Thymus (tissue), 11 donors: ENCODE results near the gene OR5AU1. TPM values are rescaled to one million over a fixed set of nuclear protein-coding genes. Genes with fewer than 3 reads are reported as not detected.
"Not testable (repeated sequence)": the region's sequence is repeated elsewhere in the genome, so short reads cannot be mapped to it uniquely, and the experiment has no call there.

Experiments used
- DNase-seq, 9 donors: peaks; one replicate each; pipeline ENCODE4 v3.0.0-alpha.2; 2013; ENCODE audit warnings: low spot score in 9 of 9, low read depth in 6 of 9, missing footprints in 1 of 9
- H3K27ac ChIP-seq, 2 donors: one replicate each; pipeline ENCODE4 v1.5.1; 2013; ENCODE audit warnings: control low read depth in 1 of 2, low read depth in 1 of 2, low read length in 1 of 2, mild to moderate bottlenecking in 1 of 2, moderate library complexity in 1 of 2
- H3K27me3 ChIP-seq, 2 donors: one replicate each; pipeline ENCODE4 v1.5.1; 2013; ENCODE audit warnings: low read length in 1 of 2; ENCODE audit not compliant: control insufficient read depth in 2 of 2, insufficient read depth in 1 of 2
- H3K36me3 ChIP-seq, 2 donors: one replicate each; pipeline ENCODE4 v1.5.1; 2013; ENCODE audit warnings: low read length in 1 of 2, mild to moderate bottlenecking in 1 of 2, moderate library complexity in 1 of 2; ENCODE audit not compliant: control insufficient read depth in 2 of 2, insufficient read depth in 2 of 2
- H3K4me1 ChIP-seq, 2 donors: one replicate each; pipeline ENCODE4 v1.5.1; 2013; ENCODE audit warnings: low read length in 2 of 2; ENCODE audit not compliant: control insufficient read depth in 2 of 2, insufficient read depth in 2 of 2
- H3K4me3 ChIP-seq, 2 donors: one replicate each; pipeline ENCODE4 v1.5.1; 2013; ENCODE audit warnings: low read length in 2 of 2, control low read depth in 1 of 2, mild to moderate bottlenecking in 1 of 2
- H3K9me3 ChIP-seq, 2 donors: one replicate each; pipeline ENCODE4 v1.5.1; 2013; ENCODE audit warnings: low read length in 1 of 2, mild to moderate bottlenecking in 1 of 2; ENCODE audit not compliant: control insufficient read depth in 2 of 2, insufficient read depth in 1 of 2
- WGBS: extraction: QIAGEN DNeasy Blood & Tissue Kit; methylation state at CpG from one replicate; pipeline ENCODE4 v1.1.7; 2013; 5-methylcytosine and 5-hydroxymethylcytosine counted together
- polyA plus RNA-seq: library from polyadenylated mRNA; stranded (reverse); fragments of 200-250 nt; gene quantifications from one replicate; pipeline ENCODE4 v1.2.3, GENCODE V29; 2013
- total RNA-seq: library from RNA; stranded (reverse); fragments of 120-200 nt; gene quantifications from one replicate; pipeline ENCODE4 v1.2.4, GENCODE V29; 2013
- donor health status: healthy.

The OR5AU1 gene
- total and polyA plus RNA-seq, 2 donors: 0.05 TPM; not detected in 1

GRCh38 chr14:21160061-21160610 is 4.3 kb upstream of the OR5AU1 start:
- DNase-seq: no peak
- no peak overlapping the region for H3K4me3 ChIP-seq
- H3K27ac ChIP-seq: no peak overlapping the region
- WGBS: 92% methylated on average over 4 of the region's 4 CpGs
- no peaks in the 10 kb centered on the region for H3K9me3 ChIP-seq
- no peaks in the 10 kb centered on the region for H3K36me3 ChIP-seq
- H3K27me3 ChIP-seq: peaks cover 0 to 2% of the 10 kb centered on the region in 2 donors
- H3K4me1 ChIP-seq: peaks cover 0 to 3% of the 10 kb centered on the region in 2 donors

- H3K4me3 ChIP-seq, H3K9me3 ChIP-seq, H3K4me1 ChIP-seq, DNase-seq, H3K27ac ChIP-seq, H3K27me3 ChIP-seq, H3K36me3 ChIP-seq: not testable (repeated sequence)
- WGBS: 33% methylated on average over 1 of the region's 1 CpG
Observed at GRCh38 chr14:21158175-21158574, 2.3 kb upstream of the OR5AU1 start.

GRCh38 chr14:21149641-21150367 is 6.1 kb downstream of the OR5AU1 start:
- Histone ChIP-seq H3K27me3 (no peaks in the 10 kb centered on the region), H3K4me1 (no peaks in the 10 kb centered on the region), H3K36me3 (no peaks in the 10 kb centered on the region), H3K9me3 (no peaks in the 10 kb centered on the region), H3K27ac (no peak overlapping the region), H3K4me3 (no peak overlapping the region)
- no peak for DNase-seq
- 95% methylated on average over 4 of the region's 4 CpGs for WGBS

GRCh38 chr14:21145437-21145836 is 10.4 kb downstream of the OR5AU1 start:
- no peaks in the 10 kb centered on the region for H3K4me1 ChIP-seq
- peaks cover 0 to 3% of the 10 kb centered on the region in 2 donors for H3K9me3 ChIP-seq
- no peak overlapping the region for H3K27ac ChIP-seq
- H3K27me3 ChIP-seq: no peaks in the 10 kb centered on the region
- no peak for DNase-seq
- no peak overlapping the region for H3K4me3 ChIP-seq
- H3K36me3 ChIP-seq: no peaks in the 10 kb centered on the region

GRCh38 chr14:21142357-21142756 is 13.5 kb downstream of the OR5AU1 start:
- Histone ChIP-seq H3K4me3 (no peak overlapping the region), H3K9me3 (peaks cover 0 to 3% of the 10 kb centered on the region in 2 donors), H3K27me3 (no peaks in the 10 kb centered on the region), H3K4me1 (no peaks in the 10 kb centered on the region), H3K36me3 (no peaks in the 10 kb centered on the region), H3K27ac (no peak overlapping the region)
- no peak for DNase-seq
- WGBS: 98% methylated on average over 1 of the region's 1 CpG

- H3K4me1 ChIP-seq: no peaks in the 10 kb centered on the region
- no peak overlapping the region for H3K27ac ChIP-seq
- no peaks in the 10 kb centered on the region for H3K36me3 ChIP-seq
- DNase-seq: peak in 1 of 9 donors; percentile 7
- WGBS: 24% methylated on average over 1 of the region's 1 CpG
- H3K4me3 ChIP-seq: no peak overlapping the region
- H3K27me3 ChIP-seq: no peaks in the 10 kb centered on the region
- no peaks in the 10 kb centered on the region for H3K9me3 ChIP-seq
Observed at GRCh38 chr14:21136024-21136423, 19.8 kb downstream of the OR5AU1 start.

- 93% methylated on average over 1 of the region's 1 CpG for WGBS
Observed at GRCh38 chr14:21133901-21134300, 22.0 kb downstream of the OR5AU1 start.

GRCh38 chr14:21123429-21123828 is 32.4 kb downstream of the OR5AU1 start:
- no peaks in the 10 kb centered on the region for H3K4me1 ChIP-seq
- H3K36me3 ChIP-seq: no peaks in the 10 kb centered on the region
- 96% methylated on average over 1 of the region's 1 CpG for WGBS
- H3K4me3 ChIP-seq: no peak overlapping the region
- H3K9me3 ChIP-seq: no peaks in the 10 kb centered on the region
- DNase-seq: no peak
- no peak overlapping the region for H3K27ac ChIP-seq
- no peaks in the 10 kb centered on the region for H3K27me3 ChIP-seq

More at GRCh38 chr14:21133901-21134300, 22.0 kb downstream of the OR5AU1 start:
- Histone ChIP-seq H3K27me3 (no peaks in the 10 kb centered on the region), H3K36me3 (no peaks in the 10 kb centered on the region), H3K9me3 (no peaks in the 10 kb centered on the region), H3K27ac (no peak overlapping the region), H3K4me3 (no peak overlapping the region), H3K4me1 (no peaks in the 10 kb centered on the region)
- no peak for DNase-seq

GRCh38 chr14:21121122-21121521 is 34.7 kb downstream of the OR5AU1 start:
- 92% methylated on average over 1 of the region's 1 CpG for WGBS
- Histone ChIP-seq H3K27ac (no peak overlapping the region), H3K9me3 (no peaks in the 10 kb centered on the region), H3K36me3 (no peaks in the 10 kb centered on the region), H3K4me1 (no peaks in the 10 kb centered on the region), H3K27me3 (no peaks in the 10 kb centered on the region), H3K4me3 (no peak overlapping the region)
- DNase-seq: no peak
